ENCODE measurements around the gene ITGA11.

- TF ChIP-seq CTCF (IDR thresholded peaks at IDR 0.05) (no peak), EZH2 (IDR thresholded peaks at IDR 0.05; ENCODE audit: borderline replicate concordance, insufficient read depth, low read depth, low read length, poor library complexity, severe bottlenecking) (no peak)
These were observed 5.8 kb downstream of the ITGA11 start for GRCh38 chr15:68426116-68426515.
